GM13976 (cell line): Measurements from ENCODE around the gene LRRC74B.
A peak's percentile ranks its signal among the peaks of the same experiment; 100 is the strongest.

ENCODE experiments used
- DNase-seq: peaks from one replicate; pipeline ENCODE4 v3.0.0; 2012; ENCODE audit warnings: low spot score
- in situ Hi-C: fragments of 300-500 bp; cut with MboI; formaldehyde crosslinking; loops from one replicate; pipeline ENCODE4 v1.12.0; 2022; ENCODE audit warnings: low sequenced_read_pairs, mixed read lengths, inconsistent platforms; ENCODE audit not compliant: unreplicated experiment
- TF ChIP-seq, protein P1 (sequence below): IDR thresholded peaks from 2 replicates; pipeline ENCODE4 v1.5.1; 2012; ENCODE audit warnings: borderline replicate concordance, mild to moderate bottlenecking; ENCODE audit not compliant: insufficient read depth; ENCODE audit errors: extremely low read depth, missing control alignments, control extremely low read depth

The LRRC74B gene

DNA sequence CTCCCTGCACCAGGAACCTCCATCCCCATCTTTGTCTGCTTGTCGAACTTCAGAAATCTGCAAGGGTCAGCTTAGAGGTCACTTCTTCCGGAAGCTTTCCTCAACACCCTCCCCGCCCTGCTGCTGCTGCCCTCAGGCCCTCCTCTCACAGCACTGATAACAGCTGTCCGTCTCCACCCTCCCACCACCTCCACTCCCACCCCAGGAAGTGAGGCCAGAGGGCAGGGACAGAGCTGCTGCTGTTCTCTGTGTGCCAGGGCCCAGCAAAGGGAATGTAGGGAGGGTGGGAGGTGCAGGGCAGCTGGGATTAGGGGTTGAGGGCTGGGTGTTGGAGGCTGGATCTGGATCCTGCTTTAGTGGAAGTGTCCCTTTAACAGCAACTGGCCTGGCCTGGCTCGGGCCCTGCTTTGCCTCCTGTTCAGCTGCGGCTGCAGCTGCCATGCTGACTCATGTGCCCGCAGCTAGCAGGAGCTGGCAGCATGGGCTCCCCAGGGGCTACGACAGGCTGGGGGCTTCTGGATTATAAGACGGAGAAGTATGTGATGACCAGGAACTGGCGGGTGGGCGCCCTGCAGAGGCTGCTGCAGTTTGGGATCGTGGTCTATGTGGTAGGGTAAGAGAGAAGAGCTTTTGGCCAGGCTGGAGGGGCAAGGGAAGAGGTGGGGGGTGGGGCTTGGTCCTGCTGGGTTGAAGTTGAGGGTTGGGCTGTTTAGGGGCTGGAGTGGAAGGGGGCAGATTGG, 30.9 kb upstream of the LRRC74B start, which contains the start of gene P2RX6:
P2RX6 (plus strand) TSS at position 440 of the 740 bp plus-strand sequence; CDS start at position 450, 10 bp downstream.
- TF ChIP-seq, protein P1, sequence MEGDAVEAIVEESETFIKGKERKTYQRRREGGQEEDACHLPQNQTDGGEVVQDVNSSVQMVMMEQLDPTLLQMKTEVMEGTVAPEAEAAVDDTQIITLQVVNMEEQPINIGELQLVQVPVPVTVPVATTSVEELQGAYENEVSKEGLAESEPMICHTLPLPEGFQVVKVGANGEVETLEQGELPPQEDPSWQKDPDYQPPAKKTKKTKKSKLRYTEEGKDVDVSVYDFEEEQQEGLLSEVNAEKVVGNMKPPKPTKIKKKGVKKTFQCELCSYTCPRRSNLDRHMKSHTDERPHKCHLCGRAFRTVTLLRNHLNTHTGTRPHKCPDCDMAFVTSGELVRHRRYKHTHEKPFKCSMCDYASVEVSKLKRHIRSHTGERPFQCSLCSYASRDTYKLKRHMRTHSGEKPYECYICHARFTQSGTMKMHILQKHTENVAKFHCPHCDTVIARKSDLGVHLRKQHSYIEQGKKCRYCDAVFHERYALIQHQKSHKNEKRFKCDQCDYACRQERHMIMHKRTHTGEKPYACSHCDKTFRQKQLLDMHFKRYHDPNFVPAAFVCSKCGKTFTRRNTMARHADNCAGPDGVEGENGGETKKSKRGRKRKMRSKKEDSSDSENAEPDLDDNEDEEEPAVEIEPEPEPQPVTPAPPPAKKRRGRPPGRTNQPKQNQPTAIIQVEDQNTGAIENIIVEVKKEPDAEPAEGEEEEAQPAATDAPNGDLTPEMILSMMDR = no peak
- no peak for DNase-seq
- in situ Hi-C loops = no loop called here

DNA sequence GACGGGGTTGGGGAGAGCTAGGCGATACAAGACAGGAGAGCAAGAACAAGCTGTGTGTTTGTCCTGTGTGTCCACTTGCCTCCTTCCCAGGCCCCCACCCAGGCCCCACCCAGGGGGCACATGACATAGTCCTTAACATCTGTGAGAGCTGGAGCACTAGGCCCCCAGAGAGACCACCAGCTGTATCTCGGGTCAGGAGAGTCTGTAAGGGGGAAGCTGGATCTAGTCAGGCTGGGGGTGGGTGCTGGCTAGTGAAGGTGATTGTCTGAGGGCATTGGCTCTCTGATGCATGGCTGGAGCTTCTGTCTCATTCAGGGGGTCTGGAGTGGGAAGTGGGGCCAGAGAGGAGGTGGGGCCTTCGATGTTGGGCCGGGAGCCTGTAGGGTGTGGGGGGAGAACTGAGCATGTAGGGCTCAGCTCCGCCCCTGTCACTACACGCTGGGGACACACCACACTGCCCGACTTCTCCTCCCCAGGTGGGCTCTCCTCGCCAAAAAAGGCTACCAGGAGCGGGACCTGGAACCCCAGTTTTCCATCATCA, 30.2 kb upstream of the LRRC74B start:
- in situ Hi-C loops = no loop called here
- DNase-seq = no peak
- TF ChIP-seq, protein P1 = no peak

DNA sequence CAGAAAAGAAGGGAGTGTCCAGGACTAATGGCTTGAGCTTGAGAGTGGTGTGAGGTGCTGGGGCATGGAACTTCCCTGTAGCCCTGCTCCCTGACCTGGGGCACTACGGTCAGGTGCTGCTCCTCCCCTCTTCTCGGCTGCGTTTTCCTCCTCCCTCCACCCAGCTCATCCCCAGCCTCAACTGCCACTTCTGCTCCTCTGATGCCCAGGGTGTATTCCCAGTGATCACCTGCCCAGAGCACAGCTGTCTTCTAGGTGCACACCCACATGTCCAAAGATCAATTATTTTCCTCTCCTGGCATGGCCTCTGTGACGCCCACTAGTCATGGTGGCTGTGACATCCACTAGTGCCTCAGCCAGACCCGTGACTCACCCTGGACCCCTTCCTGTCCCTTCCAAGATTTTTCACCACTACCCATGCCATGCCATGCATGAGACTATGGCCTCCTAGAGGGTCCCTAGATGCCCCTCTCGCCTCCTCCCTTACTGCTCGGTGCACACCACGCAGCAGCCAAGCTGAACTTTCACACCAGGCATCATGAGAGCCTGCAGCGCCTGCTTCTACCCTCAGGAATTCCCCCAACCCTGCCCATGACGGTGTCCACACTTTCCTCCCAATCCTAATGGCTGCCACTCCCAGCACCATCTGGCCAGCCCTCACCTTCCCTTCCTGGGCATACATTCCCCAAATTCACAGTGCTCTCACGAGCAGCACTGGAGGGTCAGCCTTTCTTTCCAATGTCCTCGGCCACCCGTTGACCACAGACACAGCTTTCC, 28.9 kb upstream of the LRRC74B start:
- no peak for DNase-seq
- in situ Hi-C loops = no loop called here
- TF ChIP-seq, protein P1 = no peak

DNA sequence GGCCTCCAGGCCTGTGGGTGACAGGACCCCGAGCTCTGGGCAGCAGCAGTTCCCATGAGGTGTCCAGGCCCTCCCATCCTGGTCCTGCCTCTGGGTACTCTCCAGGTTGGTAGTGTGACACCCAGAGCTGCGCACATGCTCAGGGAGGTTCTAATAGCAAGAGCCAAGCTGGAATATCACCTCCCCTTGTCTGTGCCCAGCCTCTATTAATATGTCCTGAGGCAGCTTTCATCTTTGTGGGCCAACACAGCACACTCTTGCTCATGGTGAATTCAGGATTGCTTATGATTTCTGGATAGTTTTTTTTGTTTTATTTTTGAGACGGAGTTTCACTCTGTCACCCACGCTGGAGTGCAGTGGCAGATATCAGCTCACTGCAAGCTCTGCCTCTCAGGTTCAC, 27.4 kb upstream of the LRRC74B start:
- in situ Hi-C loops = no loop called here
- DNase-seq = no peak
- TF ChIP-seq, protein P1 = no peak

DNA sequence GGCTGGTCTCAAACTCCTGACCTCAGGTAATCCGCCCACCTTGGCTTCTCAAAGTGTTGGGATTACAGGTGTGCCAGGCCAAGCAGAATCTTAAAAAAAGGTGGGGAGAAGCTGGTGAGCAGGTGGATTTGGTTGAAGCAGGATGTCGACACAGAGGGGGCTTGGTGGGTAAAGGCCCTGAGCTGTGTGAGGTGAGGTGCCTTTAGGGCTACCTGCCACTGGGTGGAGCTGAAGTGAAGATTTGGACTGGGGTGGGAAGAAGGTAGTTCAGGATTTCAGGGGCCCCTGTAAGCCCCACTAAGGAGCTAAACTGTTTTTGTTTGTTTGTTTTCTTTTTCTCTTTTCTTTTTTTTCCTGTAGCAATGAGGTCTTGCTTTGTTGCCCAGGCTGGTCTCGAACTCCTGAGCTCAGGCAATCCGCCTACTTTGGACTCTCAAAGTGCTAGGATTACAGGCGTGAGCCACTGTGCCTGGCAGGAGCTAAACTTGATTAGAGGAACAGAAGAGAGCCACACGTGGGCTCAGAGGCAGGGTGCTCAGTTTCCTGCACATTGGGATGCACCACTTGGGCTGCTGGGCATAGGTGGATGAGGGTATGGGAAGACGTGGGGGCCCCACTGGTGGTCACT, 24.8 kb upstream of the LRRC74B start:
- peak; percentile 75 for DNase-seq
- TF ChIP-seq, protein P1 = peak; percentile 23
- in situ Hi-C loops = no loop called here

DNA sequence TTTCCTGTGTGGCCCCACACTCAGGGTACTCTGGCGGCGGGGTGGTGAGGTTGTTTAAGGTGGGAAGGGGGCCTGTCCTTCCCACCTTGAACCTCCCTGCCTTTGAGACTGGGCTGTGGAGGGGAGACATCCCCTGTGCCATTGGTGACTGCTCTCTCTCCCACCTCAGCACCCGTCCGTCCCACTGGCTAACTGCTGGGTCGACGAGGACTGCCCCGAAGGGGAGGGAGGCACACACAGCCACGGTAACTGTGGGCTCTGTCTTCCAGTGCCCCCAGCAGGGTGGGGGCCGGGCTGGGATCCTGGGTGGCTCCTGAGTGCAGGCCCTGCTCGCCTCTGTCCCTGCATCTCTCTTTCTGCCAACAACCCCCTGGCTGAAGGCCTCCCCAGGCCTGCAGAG, 23.2 kb upstream of the LRRC74B start:
- no peak for DNase-seq
- TF ChIP-seq, protein P1 = no peak
- in situ Hi-C loops = no loop called here
